Lower lobe of right lung (tissue), 2 donors: ENCODE data around the gene ERRFI1. TPM values are rescaled to one million over a fixed set of nuclear protein-coding genes. Genes with fewer than 3 reads are reported as not detected.
A peak's percentile ranks its signal among the peaks of the same experiment; 100 is the strongest.

Experiments used
- ATAC-seq, 2 donors: fragments of 200-7000 bp; cut with Tn5 transposase; one replicate each; pipeline ENCODE4 v1.9.1; 2020 to 2022; ENCODE audit warnings: mild to moderate bottlenecking in 2 of 2, moderate library complexity in 2 of 2
- DNase-seq: peaks from one replicate; pipeline ENCODE4 v3.0.0-alpha.2; 2020
- H3K27ac ChIP-seq: fragments of 200-600 bp; one replicate; pipeline ENCODE4 v1.8.0; 2022
- H3K27me3 ChIP-seq: fragments of 200-600 bp; one replicate; pipeline ENCODE4 v1.8.0; 2022; ENCODE audit warnings: low read depth
- H3K36me3 ChIP-seq: fragments of 200-600 bp; one replicate; pipeline ENCODE4 v1.8.0; 2022; ENCODE audit warnings: mild to moderate bottlenecking
- H3K4me1 ChIP-seq: fragments of 200-600 bp; one replicate; pipeline ENCODE4 v1.8.0; 2022
- H3K4me3 ChIP-seq: fragments of 200-600 bp; one replicate; pipeline ENCODE4 v1.8.0; 2022; ENCODE audit warnings: mild to moderate bottlenecking
- H3K9me3 ChIP-seq: fragments of 200-600 bp; one replicate; pipeline ENCODE4 v1.8.0; 2022
- CTCF ChIP-seq: fragments of 200-600 bp; IDR thresholded peaks from one replicate; pipeline ENCODE4 v1.8.0; 2022; ENCODE audit warnings: antibody characterized with exemption, mild to moderate bottlenecking
- intact Hi-C: fragments of 100-400 bp; cut with DNase I; formaldehyde crosslinking; loops from one replicate; pipeline ENCODE4 v1.11.0; 2022
- total RNA-seq: library from RNA; stranded (reverse); fragmentation: NEBNext Ultra II Directional; extraction: Animal tissue kit (Norgen Biotek cat#: 25700); gene quantifications from one replicate; pipeline ENCODE4 v1.2.1, GENCODE V29; 2021
- donor health status: DM: no; HTN: yes; CAD: no; lungs with severe emphysema.

ERRFI1 gene
- total RNA-seq, 1 donor from 2014 or later = 65.1 TPM

- TF ChIP-seq CTCF = no peak
- DNase-seq = no peak
- H3K4me3 ChIP-seq = no peak overlapping the region
- H3K4me1 ChIP-seq = peaks cover 67% of the 10 kb centered on the region
- no peak overlapping the region for H3K27ac ChIP-seq
- ATAC-seq = no peak
- no peaks in the 10 kb centered on the region for H3K9me3 ChIP-seq
- intact Hi-C loops = no loop called here
- H3K27me3 ChIP-seq = no peaks in the 10 kb centered on the region
- no peaks in the 10 kb centered on the region for H3K36me3 ChIP-seq
Measured at GRCh38 chr1:8021676-8022266, 4.3 kb downstream of the ERRFI1 start.

- intact Hi-C loops = no loop called here
- peak; percentile 61 to 64 for ATAC-seq
- peaks cover 77% of the 10 kb centered on the region for H3K4me1 ChIP-seq
- no peaks in the 10 kb centered on the region for H3K36me3 ChIP-seq
- no peak for DNase-seq
- no peaks in the 10 kb centered on the region for H3K27me3 ChIP-seq
- H3K27ac ChIP-seq = no peak overlapping the region
- H3K4me3 ChIP-seq = no peak overlapping the region
- H3K9me3 ChIP-seq = no peaks in the 10 kb centered on the region
- no peak for TF ChIP-seq CTCF
Measured at GRCh38 chr1:8020032-8020431, 6.1 kb downstream of the ERRFI1 start.

- Histone ChIP-seq H3K27ac (no peak overlapping the region), H3K36me3 (peaks cover 7% of the 10 kb centered on the region), H3K27me3 (no peaks in the 10 kb centered on the region), H3K4me3 (no peak overlapping the region), H3K4me1 (peaks cover 77% of the 10 kb centered on the region), H3K9me3 (no peaks in the 10 kb centered on the region)
- DNase-seq (no peak), ATAC-seq (no peak)
- no peak for TF ChIP-seq CTCF
- intact Hi-C loops = no loop called here
Measured at GRCh38 chr1:8019229-8019620, 6.9 kb downstream of the ERRFI1 start.

- H3K4me3 ChIP-seq = no peak overlapping the region
- no peak overlapping the region for H3K27ac ChIP-seq
- intact Hi-C loops = no loop called here
- DNase-seq = no peak
- ATAC-seq = no peak
- peaks cover 13% of the 10 kb centered on the region for H3K36me3 ChIP-seq
- TF ChIP-seq CTCF = no peak
- no peaks in the 10 kb centered on the region for H3K27me3 ChIP-seq
- H3K9me3 ChIP-seq = no peaks in the 10 kb centered on the region
- H3K4me1 ChIP-seq = peaks cover 76% of the 10 kb centered on the region
Measured at GRCh38 chr1:8018492-8019228, 7.4 kb downstream of the ERRFI1 start.

- Histone ChIP-seq H3K9me3 (no peaks in the 10 kb centered on the region), H3K27ac (peak overlapping the region; percentile 9), H3K4me3 (no peak overlapping the region), H3K27me3 (no peaks in the 10 kb centered on the region), H3K4me1 (peaks cover 75% of the 10 kb centered on the region), H3K36me3 (peaks cover 23% of the 10 kb centered on the region)
- no peak for TF ChIP-seq CTCF
- intact Hi-C loops = no loop called here
- ATAC-seq (no peak), DNase-seq (no peak)
Measured at GRCh38 chr1:8017495-8018197, 8.5 kb downstream of the ERRFI1 start.
